Measurements from ENCODE around the gene SLC27A5.

The SLC27A5 gene

DNA sequence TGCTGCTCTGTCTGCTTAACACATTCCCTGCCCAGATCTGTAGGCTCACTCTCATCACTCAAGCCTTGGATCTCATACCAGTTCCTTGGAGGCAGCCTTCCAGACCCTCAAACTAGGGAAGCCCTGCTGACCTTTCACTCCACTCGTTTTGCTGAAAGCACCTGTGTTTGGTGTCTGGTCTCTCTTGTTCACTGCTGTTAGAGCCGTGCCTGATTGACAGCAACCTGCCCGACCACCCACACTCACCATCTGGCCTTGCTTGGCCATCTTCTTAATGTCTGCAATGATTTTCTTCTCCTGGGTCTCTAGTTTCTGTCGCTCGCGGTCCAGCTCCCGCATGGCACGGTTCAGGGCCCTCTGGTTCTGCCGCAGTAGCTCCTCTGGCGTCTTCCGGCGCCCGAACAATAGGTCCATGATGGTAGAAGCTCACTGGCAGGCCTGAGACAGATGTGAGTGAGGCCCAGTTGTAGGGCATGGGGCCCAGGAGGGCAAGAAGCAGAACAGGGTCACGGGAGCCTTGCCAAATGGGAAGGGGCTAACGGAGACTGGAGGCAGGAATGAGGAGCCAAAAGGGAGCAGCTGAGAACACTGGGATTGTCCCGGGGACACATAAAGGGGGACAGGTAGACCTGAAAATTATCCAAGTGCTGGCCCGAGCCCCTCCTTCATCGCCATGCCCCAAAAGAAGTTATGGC lies 42.2 kb upstream of the SLC27A5 start:
- TF ChIP-seq, protein P1, sequence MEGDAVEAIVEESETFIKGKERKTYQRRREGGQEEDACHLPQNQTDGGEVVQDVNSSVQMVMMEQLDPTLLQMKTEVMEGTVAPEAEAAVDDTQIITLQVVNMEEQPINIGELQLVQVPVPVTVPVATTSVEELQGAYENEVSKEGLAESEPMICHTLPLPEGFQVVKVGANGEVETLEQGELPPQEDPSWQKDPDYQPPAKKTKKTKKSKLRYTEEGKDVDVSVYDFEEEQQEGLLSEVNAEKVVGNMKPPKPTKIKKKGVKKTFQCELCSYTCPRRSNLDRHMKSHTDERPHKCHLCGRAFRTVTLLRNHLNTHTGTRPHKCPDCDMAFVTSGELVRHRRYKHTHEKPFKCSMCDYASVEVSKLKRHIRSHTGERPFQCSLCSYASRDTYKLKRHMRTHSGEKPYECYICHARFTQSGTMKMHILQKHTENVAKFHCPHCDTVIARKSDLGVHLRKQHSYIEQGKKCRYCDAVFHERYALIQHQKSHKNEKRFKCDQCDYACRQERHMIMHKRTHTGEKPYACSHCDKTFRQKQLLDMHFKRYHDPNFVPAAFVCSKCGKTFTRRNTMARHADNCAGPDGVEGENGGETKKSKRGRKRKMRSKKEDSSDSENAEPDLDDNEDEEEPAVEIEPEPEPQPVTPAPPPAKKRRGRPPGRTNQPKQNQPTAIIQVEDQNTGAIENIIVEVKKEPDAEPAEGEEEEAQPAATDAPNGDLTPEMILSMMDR (conservative IDR thresholded peaks at IDR 0.05; ENCODE audit: low read depth, low read length): no peak
- H3K4me3 ChIP-seq (ENCODE audit: low read depth, low read length): peak overlapping the region; percentile 86
- no peak for DNase-seq (ENCODE audit: low read depth)

DNA sequence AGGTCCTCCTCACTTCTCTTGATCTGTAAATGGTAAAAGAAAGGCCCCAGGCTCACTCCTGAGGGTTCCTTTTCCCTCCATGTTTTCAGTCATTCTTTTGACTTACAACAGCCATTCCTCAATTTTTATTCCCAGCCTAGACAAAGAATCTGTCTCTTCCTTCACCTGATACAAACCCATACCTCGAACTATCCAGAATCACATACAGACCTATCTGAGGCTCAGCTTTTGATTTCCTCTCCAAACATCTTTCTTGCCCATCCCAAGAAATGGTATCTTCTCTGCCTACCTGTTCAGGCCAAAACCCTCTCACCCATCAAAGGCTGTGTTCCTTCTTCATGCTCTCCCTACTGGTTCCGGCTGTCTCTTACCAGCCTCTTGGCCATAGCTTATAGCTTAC lies 40.9 kb upstream of the SLC27A5 start:
- no peak for DNase-seq (ENCODE audit: low read depth)
- TF ChIP-seq, protein P1 (conservative IDR thresholded peaks at IDR 0.05; ENCODE audit: low read depth, low read length): no peak
- no peak overlapping the region for H3K4me3 ChIP-seq (ENCODE audit: low read depth, low read length)

DNA sequence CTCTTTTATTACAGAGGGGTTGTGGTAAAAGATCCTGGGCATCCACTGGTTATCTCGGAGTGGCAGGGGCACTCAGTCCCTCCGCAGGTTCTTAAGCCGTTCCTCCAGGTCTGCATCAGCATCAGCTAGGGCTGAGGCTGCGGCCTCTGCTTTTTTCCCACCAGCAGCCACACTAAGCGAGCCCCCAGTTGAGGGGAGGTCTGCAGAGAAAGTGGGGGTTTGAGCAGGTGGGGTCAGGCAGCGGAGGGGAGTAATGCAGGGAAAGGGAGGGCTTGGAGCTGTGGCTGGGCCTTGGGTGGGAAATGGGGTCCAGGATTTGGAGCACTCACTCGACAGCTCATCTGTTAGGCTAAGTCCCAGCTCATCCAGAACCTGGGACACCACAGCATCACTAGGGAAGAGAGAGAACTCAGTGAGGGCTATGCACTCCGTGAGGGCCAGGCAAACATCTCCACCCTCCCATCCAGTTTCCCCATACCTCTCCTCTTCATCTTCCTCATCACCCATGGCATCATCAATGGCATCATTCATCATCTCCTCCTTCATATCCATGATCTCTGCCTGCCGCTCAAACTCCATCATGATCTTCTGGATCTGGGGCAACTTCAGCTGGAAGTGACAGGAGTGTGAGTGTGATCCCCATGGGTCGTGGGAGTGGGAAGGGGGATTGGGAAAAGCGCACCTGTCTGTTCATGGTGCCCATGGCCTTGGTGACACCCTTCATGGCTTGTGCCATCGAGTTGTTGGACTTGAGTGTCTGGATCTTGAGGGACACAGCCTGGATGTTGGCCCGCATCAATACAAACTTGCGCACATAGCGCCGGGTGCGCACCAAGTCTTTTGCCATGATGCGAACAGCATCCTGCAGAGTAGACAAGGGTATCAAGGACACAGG lies 40.0 kb upstream of the SLC27A5 start:
- no peak for DNase-seq (ENCODE audit: low read depth)
- TF ChIP-seq, protein P1 (conservative IDR thresholded peaks at IDR 0.05; ENCODE audit: low read depth, low read length): no peak
- no peak overlapping the region for H3K4me3 ChIP-seq (ENCODE audit: low read depth, low read length)

DNA sequence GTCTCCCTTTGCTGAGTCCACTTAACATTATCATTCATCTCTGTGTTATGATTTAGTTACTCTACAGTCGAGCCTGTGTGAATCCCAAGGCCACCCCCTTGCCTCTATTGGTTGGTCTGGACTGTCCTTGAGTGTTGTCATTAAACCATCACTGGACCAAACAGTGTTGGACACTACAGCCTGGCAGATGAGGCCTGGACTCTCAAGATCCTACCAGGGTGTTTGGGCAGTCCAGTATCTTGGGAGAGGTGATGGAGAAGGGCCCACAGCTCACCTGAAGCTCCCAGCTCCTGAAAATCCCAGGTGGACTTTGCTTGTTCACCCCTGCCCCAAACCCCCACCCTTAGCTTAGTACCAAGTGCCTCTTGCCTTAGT lies 39.3 kb upstream of the SLC27A5 start:
- TF ChIP-seq, protein P1 (conservative IDR thresholded peaks at IDR 0.05; ENCODE audit: low read depth, low read length): no peak
- no peak for DNase-seq (ENCODE audit: low read depth)
- no peak overlapping the region for H3K4me3 ChIP-seq (ENCODE audit: low read depth, low read length)

DNA sequence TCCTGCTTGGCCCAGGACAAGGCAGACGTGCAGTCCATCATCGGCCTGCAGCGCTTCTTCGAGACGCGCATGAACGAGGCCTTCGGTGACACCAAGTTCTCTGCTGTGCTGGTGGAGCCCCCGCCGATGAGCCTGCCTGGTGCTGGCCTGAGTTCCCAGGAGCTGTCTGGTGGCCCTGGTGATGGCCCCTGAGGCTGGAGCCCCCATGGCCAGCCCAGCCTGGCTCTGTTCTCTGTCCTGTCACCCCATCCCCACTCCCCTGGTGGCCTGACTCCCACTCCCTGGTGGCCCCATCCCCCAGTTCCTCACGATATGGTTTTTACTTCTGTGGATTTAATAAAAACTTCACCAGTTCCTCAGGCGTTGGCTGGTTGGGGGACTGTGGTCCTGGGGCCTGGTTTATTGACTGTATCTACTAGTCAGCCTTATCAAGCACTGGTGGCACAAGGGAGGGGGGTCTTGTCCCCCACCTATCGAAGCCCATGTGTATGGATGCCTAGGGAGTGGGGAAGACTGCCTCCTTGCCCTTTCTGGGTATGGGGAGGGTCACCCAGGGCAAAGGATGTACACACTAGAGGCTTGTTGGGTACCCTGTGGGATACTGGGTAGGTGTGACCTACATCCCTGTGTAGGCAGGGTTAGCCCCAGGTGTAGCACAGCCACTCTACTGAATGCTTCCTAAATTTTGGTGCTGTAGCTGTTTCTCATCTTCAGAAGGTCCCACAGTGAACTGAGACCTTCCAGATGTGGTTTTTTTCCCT lies 38.8 kb upstream of the SLC27A5 start:
- no peak for DNase-seq (ENCODE audit: low read depth)
- no peak overlapping the region for H3K4me3 ChIP-seq (ENCODE audit: low read depth, low read length)
- TF ChIP-seq, protein P1 (conservative IDR thresholded peaks at IDR 0.05; ENCODE audit: low read depth, low read length): no peak

DNA sequence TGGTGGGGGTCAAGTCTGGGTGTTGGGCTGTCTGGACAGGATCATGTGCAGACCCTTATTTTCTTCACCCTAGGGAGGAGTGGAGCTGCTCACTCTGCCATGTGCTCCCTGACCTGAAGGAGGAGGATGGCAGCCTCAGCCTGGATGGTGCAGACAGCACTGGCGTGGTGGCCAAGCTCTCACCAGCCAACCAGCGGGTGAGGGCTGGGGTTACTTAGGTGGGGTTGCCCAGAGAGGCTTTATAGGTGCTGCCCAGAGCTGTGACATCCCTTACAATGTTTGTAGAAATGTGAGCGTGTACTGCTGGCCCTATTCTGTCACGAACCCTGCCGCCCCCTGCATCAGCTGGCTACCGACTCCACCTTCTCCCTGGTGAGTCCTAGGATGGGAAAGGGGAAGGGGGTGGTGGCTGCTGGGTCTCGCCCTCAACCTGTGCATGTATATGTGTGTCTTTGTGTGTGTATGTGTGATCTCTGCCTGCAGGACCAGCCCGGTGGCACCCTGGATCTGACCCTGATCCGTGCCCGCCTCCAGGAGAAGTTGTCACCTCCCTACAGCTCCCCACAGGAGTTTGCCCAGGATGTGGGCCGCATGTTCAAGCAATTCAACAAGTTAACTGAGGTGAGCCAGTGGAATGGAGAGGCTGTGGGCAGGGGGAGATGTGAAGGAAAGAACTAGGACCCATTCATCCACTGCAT lies 38.0 kb upstream of the SLC27A5 start:
- H3K4me3 ChIP-seq (ENCODE audit: low read depth, low read length): no peak overlapping the region
- no peak for DNase-seq (ENCODE audit: low read depth)
- TF ChIP-seq, protein P1 (conservative IDR thresholded peaks at IDR 0.05; ENCODE audit: low read depth, low read length): no peak

Measured in choroid plexus epithelial cell (primary cell).